Astrocyte of the hippocampus (primary cell): ENCODE results near the gene FTCD.
"Not testable (repeated sequence)": the region's sequence is repeated elsewhere in the genome, so short reads cannot be mapped to it uniquely, and the experiment has no call there.

Experiments
- DNase-seq: peaks from one replicate; pipeline ENCODE4 v3.0.0; 2011; ENCODE audit warnings: low read depth, low spot score

Gene FTCD

DNA sequence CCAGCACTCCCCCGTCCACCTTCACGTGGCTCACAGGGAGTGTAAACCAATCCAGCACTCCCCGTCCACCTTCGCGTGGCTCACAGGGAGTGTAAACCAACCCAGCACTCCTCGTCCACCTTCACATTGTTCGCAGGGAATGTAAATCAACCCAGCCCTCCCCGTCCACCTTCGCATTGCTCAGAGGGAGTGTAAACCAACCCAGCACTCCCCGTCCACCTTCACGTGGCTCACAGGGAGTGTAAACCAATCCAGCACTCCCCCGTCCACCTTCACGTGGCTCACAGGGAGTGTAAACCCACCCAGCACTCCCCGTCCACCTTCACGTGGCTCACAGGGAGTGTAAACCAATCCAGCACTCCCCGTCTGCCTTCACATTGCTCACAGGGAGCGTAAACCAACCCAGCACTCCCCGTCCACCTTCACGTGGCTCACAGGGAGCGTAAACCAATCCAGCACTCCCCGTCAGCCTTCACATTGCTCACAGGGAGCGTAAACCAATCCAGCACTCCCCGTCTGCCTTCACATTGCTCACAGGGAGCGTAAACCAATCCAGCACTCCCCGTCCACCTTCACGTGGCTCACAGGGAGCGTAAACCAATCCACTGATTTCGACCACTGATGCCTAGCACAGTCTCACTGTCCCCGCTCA, 14.9 kb downstream of the FTCD start:
- not testable (repeated sequence) for DNase-seq

GRCh38 chr21:46139686-46140085, 15.7 kb downstream of the FTCD start:
- no peak for DNase-seq

DNA sequence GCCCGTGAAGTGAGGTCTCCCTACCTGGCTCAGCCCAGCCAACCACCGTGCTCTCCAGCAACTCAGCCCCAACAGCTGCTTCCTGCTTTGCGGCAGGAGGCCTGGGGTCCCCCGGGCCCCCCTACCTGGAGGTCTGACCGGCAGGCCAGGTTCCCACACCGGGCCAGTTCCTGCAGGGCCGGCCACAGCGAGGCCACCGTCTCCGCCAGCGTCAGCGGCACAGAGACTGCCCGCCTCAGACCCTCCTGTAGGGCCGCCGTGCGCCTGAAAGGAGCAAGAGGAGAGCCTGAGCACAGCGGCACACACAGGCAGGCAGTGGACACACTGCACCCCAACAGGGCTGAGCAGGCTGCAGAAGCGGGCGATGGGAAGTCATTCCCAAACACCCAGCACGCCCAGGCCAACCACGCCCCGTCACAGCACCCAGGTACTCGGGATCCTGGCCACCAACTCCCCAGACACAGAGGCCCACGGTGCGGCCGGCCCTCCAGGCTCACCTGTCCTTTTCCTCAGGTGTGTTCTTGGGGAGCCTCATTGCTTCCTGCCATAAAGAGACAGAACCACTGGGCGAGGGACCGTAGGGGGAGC, 16.9 kb downstream of the FTCD start:
- no peak for DNase-seq

GRCh38 chr21:46137908-46138307, 17.5 kb downstream of the FTCD start:
- no peak for DNase-seq

DNA sequence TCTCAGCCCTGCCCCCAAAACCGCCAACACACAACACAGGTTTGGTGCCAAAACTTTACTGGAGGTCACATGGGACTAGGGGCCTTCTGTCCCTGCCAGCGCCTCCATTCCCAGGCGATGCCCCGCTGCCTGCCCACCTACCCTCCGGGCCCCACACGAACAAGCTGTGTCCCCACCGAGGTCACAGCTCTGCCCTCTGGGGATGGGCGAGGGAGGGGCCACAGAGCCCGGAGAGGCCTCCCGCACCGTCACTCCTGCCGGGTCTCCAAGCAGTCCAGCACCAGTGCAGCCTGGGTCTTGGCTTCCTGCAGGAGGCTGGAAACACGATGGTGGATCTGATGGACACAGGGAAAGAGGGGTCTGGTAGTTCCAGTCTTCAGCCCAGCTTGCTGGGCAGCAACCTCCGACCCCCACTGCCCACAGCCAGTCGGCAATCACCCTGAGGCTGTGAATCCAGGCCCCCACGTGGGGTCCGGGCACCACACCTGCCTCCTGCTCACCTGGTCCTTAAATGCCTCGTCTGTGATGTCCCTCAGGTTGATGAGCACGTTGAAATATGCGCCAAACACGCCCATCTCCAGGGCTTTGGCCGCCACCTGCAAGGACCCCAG, 18.5 kb downstream of the FTCD start:
- DNase-seq, result no peak

- DNase-seq, result no peak
Measured at GRCh38 chr21:46135782-46136395, 19.5 kb downstream of the FTCD start.

DNA sequence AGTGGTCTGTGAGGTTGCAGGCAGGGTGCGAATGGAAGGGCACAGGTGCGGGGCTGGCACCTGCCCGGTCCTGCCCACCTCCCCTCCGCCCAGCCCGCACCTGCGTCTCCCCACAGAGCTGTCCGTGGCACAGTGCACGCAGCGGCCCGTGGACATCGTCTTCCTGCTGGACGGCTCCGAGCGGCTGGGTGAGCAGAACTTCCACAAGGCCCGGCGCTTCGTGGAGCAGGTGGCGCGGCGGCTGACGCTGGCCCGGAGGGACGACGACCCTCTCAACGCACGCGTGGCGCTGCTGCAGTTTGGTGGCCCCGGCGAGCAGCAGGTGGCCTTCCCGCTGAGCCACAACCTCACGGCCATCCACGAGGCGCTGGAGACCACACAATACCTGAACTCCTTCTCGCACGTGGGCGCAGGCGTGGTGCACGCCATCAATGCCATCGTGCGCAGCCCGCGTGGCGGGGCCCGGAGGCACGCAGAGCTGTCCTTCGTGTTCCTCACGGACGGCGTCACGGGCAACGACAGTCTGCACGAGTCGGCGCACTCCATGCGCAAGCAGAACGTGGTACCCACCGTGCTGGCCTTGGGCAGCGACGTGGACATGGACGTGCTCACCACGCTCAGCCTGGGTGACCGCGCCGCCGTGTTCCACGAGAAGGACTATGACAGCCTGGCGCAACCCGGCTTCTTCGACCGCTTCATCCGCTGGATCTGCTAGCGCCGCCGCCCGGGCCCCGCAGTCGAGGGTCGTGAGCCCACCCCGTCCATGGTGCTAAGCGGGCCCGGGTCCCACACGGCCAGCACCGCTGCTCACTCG, 23.3 kb downstream of the FTCD start:
- no peak for DNase-seq

GRCh38 chr21:46131588-46131837, 23.9 kb downstream of the FTCD start:
- DNase-seq, result no peak

- DNase-seq, result no peak
Measured at GRCh38 chr21:46130831-46131587, 24.4 kb downstream of the FTCD start.

DNA sequence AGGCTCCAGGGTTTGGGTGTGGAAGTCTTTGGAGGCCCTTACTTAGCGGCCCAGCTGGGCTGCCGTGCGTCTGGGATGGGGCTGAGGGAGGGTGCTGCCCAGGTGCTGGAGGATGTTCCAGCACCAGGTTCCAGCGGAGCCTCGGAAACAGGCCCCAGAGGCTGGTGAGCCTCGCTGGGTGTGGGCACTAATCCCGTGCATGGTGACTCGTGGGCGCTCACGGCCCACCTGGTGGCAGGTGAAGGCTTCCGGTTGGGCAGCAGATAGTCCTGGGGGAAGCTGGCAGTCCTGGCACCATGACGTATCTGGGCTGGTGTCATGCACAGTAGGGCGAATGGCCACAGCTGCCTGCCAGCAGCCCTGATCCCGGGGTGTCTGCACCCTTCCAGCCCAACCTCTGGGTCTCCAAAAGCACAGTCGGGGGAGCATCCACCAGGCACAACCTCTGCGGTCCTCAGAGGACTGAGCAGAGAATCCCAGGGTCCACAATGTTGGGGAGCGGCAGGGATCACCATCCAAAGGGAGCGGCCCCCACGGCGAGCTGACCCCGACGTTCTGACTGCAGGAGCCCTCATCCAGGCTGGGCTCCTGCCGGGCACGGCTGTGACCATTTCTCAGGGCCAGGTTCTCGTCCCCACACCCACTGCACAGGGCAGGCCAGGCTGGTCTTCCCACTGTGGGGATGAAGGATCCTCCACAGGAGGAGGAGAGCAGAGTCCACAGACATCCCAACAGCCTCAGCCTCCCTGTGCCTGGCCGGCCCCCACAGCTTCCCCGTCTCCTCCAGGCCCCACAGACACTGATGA, 25.3 kb downstream of the FTCD start:
- no peak for DNase-seq

- no peak for DNase-seq
Measured at GRCh38 chr21:46128933-46129571, 26.3 kb downstream of the FTCD start.

- DNase-seq, result no peak
Measured at GRCh38 chr21:46128106-46128932, 27.1 kb downstream of the FTCD start.

DNA sequence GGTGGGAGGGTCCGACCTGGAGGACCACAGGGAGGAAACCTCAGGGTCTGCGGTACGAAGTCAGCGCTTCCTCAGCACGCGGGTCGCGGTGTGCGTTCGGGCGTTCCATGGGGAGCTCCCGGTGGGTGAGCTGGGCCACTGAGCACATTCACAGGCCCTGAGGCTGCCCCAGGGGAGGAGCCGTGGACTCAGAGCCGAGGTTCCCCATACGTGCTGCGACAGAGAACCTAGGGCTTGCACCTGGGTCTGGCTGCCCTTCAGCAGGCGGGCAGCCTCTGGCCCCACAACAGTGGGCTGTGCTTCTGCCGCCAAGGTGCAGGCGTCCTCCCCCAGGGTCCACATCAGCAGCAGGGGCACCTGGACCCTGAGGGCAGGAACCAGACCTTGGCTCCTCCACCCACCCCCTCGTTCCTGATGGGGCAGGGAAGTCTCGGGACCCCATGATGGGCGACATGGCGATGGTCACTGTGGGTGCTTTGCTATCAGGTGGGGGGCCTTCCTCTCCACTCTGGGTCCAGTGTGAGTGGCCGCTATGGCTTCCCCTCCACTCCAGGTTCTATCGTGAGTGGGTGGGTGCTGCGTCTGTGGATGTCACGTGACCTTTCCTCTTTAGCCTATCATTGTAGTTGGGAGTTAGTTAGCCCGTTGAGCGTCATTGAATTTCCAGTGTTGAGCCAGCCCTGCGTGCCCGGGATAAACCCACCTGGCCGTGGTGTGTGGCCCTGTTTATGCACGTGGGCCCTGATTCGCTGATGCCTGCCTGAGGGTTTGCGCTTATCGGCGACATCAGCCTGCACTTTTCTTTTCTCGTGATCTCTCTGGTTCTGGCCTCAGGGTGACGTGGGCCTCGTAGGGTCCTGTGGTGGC, 27.9 kb downstream of the FTCD start:
- no peak for DNase-seq

- no peak for DNase-seq
Measured at GRCh38 chr21:46126309-46127238, 28.8 kb downstream of the FTCD start.

GRCh38 chr21:46125846-46126301, 29.5 kb downstream of the FTCD start:
- no peak for DNase-seq

DNA sequence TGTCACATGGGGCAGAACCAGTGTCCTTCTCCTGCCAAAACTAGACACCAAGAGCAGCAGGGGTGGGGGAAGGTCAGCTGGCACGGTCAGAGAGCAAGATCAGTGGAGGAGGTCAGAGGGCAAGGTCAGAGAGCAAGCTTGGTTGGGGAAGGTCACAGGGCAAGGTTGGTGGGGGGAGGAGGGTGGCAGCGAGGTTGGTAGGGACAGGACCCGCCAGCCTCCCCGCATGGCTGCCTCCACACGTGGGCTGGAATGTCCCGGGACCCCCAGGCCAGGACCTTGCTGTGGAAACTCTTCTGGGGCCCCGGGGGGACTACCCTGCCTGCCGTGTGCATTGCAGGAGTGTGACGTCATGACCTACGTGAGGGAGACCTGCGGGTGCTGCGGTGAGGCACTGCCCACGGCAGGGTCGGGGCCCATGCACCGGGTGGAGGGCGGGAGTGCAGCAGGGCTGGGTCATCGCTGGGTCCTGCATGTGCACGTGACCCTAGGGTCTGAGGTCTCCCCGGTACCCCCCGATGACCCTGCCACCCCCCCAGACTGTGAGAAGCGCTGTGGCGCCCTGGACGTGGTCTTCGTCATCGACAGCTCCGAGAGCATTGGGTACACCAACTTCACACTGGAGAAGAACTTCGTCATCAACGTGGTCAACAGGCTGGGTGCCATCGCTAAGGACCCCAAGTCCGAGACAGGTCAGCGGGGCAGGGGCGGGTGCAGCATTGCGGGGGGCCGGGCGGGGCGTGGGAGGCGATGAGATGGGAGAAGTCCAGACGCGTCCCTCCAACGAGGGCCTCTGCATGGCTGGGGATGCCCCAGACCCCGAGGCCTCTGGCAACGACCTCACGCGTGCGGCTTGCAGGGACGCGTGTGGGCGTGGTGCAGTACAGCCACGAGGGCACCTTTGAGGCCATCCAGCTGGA, 30.2 kb downstream of the FTCD start:
- DNase-seq, result no peak
